Parathyroid adenoma (tissue), 2 donors: Measurements from ENCODE around the gene RALB.

Experiments
- H2AFZ ChIP-seq: fragments of 300-600 bp; sonication (generic); one replicate; pipeline ENCODE4 v1.7.0; 2017; ENCODE audit warnings: antibody characterized with exemption, mild to moderate bottlenecking
- H3K27ac ChIP-seq: fragments of 300-600 bp; sonication (generic); one replicate; pipeline ENCODE4 v1.7.0; 2017
- H3K27me3 ChIP-seq: fragments of 300-600 bp; sonication (generic); one replicate; pipeline ENCODE4 v1.7.0; 2017; ENCODE audit warnings: low read length; ENCODE audit not compliant: control insufficient read depth, insufficient read depth
- H3K36me3 ChIP-seq: fragments of 300-600 bp; sonication (generic); one replicate; pipeline ENCODE4 v1.7.0; 2017; ENCODE audit warnings: low read length; ENCODE audit not compliant: control insufficient read depth, insufficient read depth
- H3K4me1 ChIP-seq: fragments of 300-600 bp; sonication (generic); one replicate; pipeline ENCODE4 v1.7.0; 2017; ENCODE audit warnings: control low read depth
- H3K4me2 ChIP-seq: fragments of 300-600 bp; sonication (generic); one replicate; pipeline ENCODE4 v1.7.0; 2017; ENCODE audit warnings: low read length
- H3K4me3 ChIP-seq: fragments of 300-600 bp; sonication (generic); one replicate; pipeline ENCODE4 v1.7.0; 2017; ENCODE audit warnings: low read depth, low read length
- H3K79me2 ChIP-seq: fragments of 300-600 bp; sonication (generic); one replicate; pipeline ENCODE4 v1.7.0; 2017; ENCODE audit warnings: control low read depth
- H3K9ac ChIP-seq: fragments of 300-600 bp; sonication (generic); one replicate; pipeline ENCODE4 v1.7.0; 2017; ENCODE audit warnings: mild to moderate bottlenecking
- H3K9me3 ChIP-seq: fragments of 300-600 bp; sonication (generic); one replicate; pipeline ENCODE4 v1.7.0; 2017; ENCODE audit warnings: low read length; ENCODE audit not compliant: control insufficient read depth
- CTCF ChIP-seq: fragments of 300-600 bp; sonication (generic); IDR thresholded peaks from one replicate; pipeline ENCODE4 v1.7.0; 2017; ENCODE audit warnings: antibody characterized with exemption, mild to moderate bottlenecking
- donor health status: primary hyperparathyroidism.

The RALB gene

DNA sequence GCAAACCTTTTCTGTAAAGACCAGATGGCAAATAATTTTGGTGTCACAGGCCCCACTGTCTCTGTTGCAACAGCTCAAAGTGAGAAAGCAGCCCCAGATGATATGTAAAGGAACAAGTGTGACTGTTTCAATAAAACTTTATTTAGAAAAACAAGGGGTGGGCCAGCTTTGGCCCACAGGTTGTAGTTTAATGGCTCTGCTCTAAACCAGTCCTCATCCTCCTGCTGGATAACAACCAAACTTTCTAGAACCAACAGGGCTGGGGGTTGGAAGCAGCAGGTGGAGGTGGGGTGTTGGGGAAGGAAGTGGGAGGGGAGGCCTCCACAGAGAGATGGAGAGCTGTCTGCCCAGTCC is 64.5 kb downstream of the RALB start:
- Histone ChIP-seq H3K36me3 (no peaks in the 10 kb centered on the region), H3K4me2 (no peak overlapping the region), H3K4me1 (no peaks in the 10 kb centered on the region), H3K79me2 (no peaks in the 10 kb centered on the region), H3K27ac (no peak overlapping the region), H2AFZ (no peak overlapping the region), H3K4me3 (no peak overlapping the region), H3K9me3 (no peaks in the 10 kb centered on the region), H3K9ac (no peak overlapping the region), H3K27me3 (no peaks in the 10 kb centered on the region)
- TF ChIP-seq CTCF: no peak

DNA sequence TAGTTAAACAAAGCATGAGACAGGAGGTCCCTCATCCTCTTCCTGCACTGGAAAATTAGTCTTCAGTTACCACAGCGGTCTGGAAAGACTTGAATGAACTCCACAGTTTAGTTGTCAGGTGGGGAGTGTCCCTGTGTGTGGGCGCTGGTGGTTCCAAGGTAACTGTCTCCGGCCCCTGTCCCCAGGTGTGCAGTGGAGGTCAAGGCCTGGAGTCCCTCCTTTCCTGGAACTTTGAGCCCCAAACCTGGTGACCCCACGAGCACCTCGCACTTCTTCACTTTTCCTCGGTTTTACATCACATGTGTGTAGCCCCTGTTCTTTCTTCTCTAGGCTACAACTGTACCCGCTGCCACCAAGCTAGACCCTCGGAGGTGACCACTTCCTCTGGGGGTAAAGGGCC is 65.3 kb downstream of the RALB start:
- Histone ChIP-seq H3K36me3 (no peaks in the 10 kb centered on the region), H3K27ac (no peak overlapping the region), H3K4me2 (no peak overlapping the region), H3K9ac (no peak overlapping the region), H2AFZ (no peak overlapping the region), H3K9me3 (no peaks in the 10 kb centered on the region), H3K79me2 (no peaks in the 10 kb centered on the region), H3K4me3 (no peak overlapping the region), H3K27me3 (no peaks in the 10 kb centered on the region), H3K4me1 (no peaks in the 10 kb centered on the region)
- no peak for TF ChIP-seq CTCF

GRCh38 chr2:120318626-120319025 is 66.0 kb downstream of the RALB start:
- Histone ChIP-seq H3K79me2 (no peaks in the 10 kb centered on the region), H3K9me3 (no peaks in the 10 kb centered on the region), H3K4me3 (no peak overlapping the region), H3K4me1 (no peaks in the 10 kb centered on the region), H2AFZ (no peak overlapping the region), H3K27ac (no peak overlapping the region), H3K4me2 (no peak overlapping the region), H3K27me3 (no peaks in the 10 kb centered on the region), H3K9ac (no peak overlapping the region), H3K36me3 (no peaks in the 10 kb centered on the region)
- no peak for TF ChIP-seq CTCF

- TF ChIP-seq CTCF: no peak
- Histone ChIP-seq H3K9ac (no peak overlapping the region), H3K4me1 (peaks cover 4% of the 10 kb centered on the region), H3K79me2 (no peaks in the 10 kb centered on the region), H3K9me3 (no peaks in the 10 kb centered on the region), H3K27me3 (no peaks in the 10 kb centered on the region), H3K4me3 (no peak overlapping the region), H2AFZ (no peak overlapping the region), H3K27ac (no peak overlapping the region), H3K4me2 (no peak overlapping the region), H3K36me3 (no peaks in the 10 kb centered on the region)
These were observed 66.5 kb downstream of the RALB start for GRCh38 chr2:120319123-120319522.

DNA sequence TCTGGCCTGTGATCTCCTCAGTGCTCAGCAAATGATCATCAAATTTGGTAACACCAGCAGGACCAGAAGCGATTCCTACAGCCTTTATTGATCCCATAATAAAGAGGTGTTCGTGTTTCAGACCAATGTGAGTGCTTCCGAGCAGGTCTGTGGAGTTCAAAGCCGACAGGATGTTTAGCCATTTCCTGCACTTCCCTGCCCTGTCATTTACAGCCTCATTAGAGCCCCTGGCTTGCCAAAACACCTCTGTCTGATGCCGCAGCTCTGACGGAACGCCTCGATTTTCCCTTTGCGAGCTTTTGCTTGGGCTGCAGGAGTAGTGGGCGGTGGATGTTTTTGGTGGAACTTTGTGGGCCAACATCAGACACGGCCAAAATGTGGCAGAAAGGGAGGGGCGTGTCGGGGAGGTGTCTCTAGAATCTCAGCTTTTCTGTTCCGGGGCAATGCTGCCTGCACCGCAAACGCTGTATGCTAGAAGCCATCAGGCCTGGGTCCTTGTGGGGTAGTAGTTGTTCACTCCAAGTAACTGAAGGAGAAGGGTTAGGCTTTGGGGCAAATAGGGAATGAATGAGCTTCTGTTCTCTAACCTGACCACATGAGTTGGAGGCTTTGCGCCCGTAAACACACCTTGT is 67.2 kb downstream of the RALB start:
- H3K27me3 ChIP-seq: no peaks in the 10 kb centered on the region
- TF ChIP-seq CTCF: no peak
- no peak overlapping the region for H3K27ac ChIP-seq
- H2AFZ ChIP-seq: no peak overlapping the region
- H3K36me3 ChIP-seq: no peaks in the 10 kb centered on the region
- H3K9me3 ChIP-seq: no peaks in the 10 kb centered on the region
- H3K79me2 ChIP-seq: no peaks in the 10 kb centered on the region
- H3K4me2 ChIP-seq: no peak overlapping the region
- no peak overlapping the region for H3K4me3 ChIP-seq
- peaks cover 7% of the 10 kb centered on the region for H3K4me1 ChIP-seq
- no peak overlapping the region for H3K9ac ChIP-seq
